K562 (cell line): Measurements from ENCODE around the gene CD93.

ENCODE experiments used
- ATF2 ChIP-seq: sonication (generic); formaldehyde crosslinking; IDR thresholded peaks from 2 replicates; pipeline ENCODE4 v1.8.1; 2022; ENCODE audit warnings: missing genetic modification reagents
- BRCA1 ChIP-seq, 2 experiments: fragments of 450-650 bp in 1 of 2; sonication (generic) in 1 of 2; formaldehyde crosslinking in 1 of 2; IDR thresholded peaks; 2 replicates each; pipeline versions ENCODE4 v1.5.0 to v1.6.1; 2017 to 2020; ENCODE audit warnings: mild to moderate bottlenecking in 1 of 2, missing genetic modification reagents in 1 of 2
- CTCF ChIP-seq, 3 experiments: IDR thresholded peaks in 2 of 3; conservative IDR thresholded peaks in 1 of 3; 2 replicates each; pipeline ENCODE4 v1.5.1; 2011 to 2012; ENCODE audit warnings: low read length in 3 of 3, mild to moderate bottlenecking in 3 of 3, control low read depth in 2 of 3, improper control_type of control experiment in 1 of 3, inconsistent platforms in 1 of 3, low read depth in 1 of 3, mixed read lengths in 1 of 3, moderate library complexity in 1 of 3; ENCODE audit not compliant: insufficient read depth in 2 of 3
- EP300 ChIP-seq: IDR thresholded peaks from 2 replicates; pipeline ENCODE4 v1.6.1; 2012; ENCODE audit warnings: low read length, improper control_type of control experiment
- FOXP1 ChIP-seq: sonication (generic); formaldehyde crosslinking; IDR thresholded peaks from 2 replicates; pipeline ENCODE4 v1.8.0; 2022; ENCODE audit warnings: mild to moderate bottlenecking, missing genetic modification reagents
- JUN ChIP-seq, 2 experiments: sonication (generic) in 1 of 2; formaldehyde crosslinking in 1 of 2; IDR thresholded peaks; 2 replicates each; pipeline versions ENCODE4 v1.6.1 to v1.8.0; 2012 to 2022; ENCODE audit warnings: borderline replicate concordance in 2 of 2, mild to moderate bottlenecking in 2 of 2, improper control_type of control experiment in 1 of 2, low read depth in 1 of 2, low read length in 1 of 2, missing genetic modification reagents in 1 of 2
- NR2C2 ChIP-seq, 2 experiments: fragments of 200-800 bp in 1 of 2; sonication (Bioruptor generic) in 1 of 2; sonication (generic) in 1 of 2; formaldehyde crosslinking in 1 of 2; IDR thresholded peaks; 2 replicates each; pipeline versions ENCODE4 v1.6.1 to v1.8.0; 2016 to 2022; ENCODE audit warnings: mild to moderate bottlenecking in 1 of 2, missing compliant biosample characterization in 1 of 2, missing genetic modification characterization in 1 of 2, missing genetic modification reagents in 1 of 2
- RFX5 ChIP-seq: IDR thresholded peaks from 2 replicates; pipeline ENCODE4 v1.6.1; 2011; ENCODE audit warnings: low read depth, mild to moderate bottlenecking, improper control_type of control experiment, low read length
- TCF15 ChIP-seq: fragments of 250-450 bp; sonication (Bioruptor Pico); IDR thresholded peaks from 2 replicates; pipeline ENCODE4 v1.8.0; 2022; ENCODE audit warnings: moderate library complexity, mild to moderate bottlenecking, inconsistent platforms
- ZFX ChIP-seq: sonication (generic); formaldehyde crosslinking; IDR thresholded peaks from 2 replicates; pipeline ENCODE4 v1.8.0; 2022; ENCODE audit warnings: mild to moderate bottlenecking, missing genetic modification reagents, moderate library complexity
- ZNF316 ChIP-seq: fragments of 450-650 bp; IDR thresholded peaks from 2 replicates; pipeline ENCODE4 v1.6.1; 2016
- TF ChIP-seq, protein P1 (sequence below): sonication (generic); formaldehyde crosslinking; IDR thresholded peaks from 2 replicates; pipeline ENCODE4 v1.8.1; 2023; ENCODE audit warnings: missing genetic modification reagents, mild to moderate bottlenecking, borderline replicate concordance

GRCh38 chr20:23032056-23032749, 53.9 kb downstream of the CD93 start:
- TF ChIP-seq FOXP1 (CRISPR knock-in tag) (no peak), ZNF316 (no peak), RFX5 (no peak), ATF2 (CRISPR knock-in tag) (no peak), EP300 (no peak), ZFX (CRISPR knock-in tag) (no peak), CTCF (IDR thresholded peaks at IDR 0.05 in 2 of 3, conservative IDR thresholded peaks at IDR 0.05 in 1 of 3; ENCODE audit: insufficient read depth in 2 of 3, low read depth in 1 of 3, low read length in 3 of 3) (no peak), TCF15 (CRISPR knock-in tag) (no peak), JUN (IDR thresholded peaks at IDR 0.05; ENCODE audit: borderline replicate concordance, low read depth, low read length) (no peak), JUN (CRISPR knock-in tag; IDR thresholded peaks at IDR 0.05; ENCODE audit: borderline replicate concordance) (no peak), BRCA1 (IDR thresholded peaks at IDR 0.05) (no peak), BRCA1 (CRISPR knock-in tag; IDR thresholded peaks at IDR 0.05) (no peak), NR2C2 (CRISPR knock-in tag; IDR thresholded peaks at IDR 0.05) (no peak), NR2C2 (tag; IDR thresholded peaks at IDR 0.05) (no peak)
- TF ChIP-seq, protein P1, sequence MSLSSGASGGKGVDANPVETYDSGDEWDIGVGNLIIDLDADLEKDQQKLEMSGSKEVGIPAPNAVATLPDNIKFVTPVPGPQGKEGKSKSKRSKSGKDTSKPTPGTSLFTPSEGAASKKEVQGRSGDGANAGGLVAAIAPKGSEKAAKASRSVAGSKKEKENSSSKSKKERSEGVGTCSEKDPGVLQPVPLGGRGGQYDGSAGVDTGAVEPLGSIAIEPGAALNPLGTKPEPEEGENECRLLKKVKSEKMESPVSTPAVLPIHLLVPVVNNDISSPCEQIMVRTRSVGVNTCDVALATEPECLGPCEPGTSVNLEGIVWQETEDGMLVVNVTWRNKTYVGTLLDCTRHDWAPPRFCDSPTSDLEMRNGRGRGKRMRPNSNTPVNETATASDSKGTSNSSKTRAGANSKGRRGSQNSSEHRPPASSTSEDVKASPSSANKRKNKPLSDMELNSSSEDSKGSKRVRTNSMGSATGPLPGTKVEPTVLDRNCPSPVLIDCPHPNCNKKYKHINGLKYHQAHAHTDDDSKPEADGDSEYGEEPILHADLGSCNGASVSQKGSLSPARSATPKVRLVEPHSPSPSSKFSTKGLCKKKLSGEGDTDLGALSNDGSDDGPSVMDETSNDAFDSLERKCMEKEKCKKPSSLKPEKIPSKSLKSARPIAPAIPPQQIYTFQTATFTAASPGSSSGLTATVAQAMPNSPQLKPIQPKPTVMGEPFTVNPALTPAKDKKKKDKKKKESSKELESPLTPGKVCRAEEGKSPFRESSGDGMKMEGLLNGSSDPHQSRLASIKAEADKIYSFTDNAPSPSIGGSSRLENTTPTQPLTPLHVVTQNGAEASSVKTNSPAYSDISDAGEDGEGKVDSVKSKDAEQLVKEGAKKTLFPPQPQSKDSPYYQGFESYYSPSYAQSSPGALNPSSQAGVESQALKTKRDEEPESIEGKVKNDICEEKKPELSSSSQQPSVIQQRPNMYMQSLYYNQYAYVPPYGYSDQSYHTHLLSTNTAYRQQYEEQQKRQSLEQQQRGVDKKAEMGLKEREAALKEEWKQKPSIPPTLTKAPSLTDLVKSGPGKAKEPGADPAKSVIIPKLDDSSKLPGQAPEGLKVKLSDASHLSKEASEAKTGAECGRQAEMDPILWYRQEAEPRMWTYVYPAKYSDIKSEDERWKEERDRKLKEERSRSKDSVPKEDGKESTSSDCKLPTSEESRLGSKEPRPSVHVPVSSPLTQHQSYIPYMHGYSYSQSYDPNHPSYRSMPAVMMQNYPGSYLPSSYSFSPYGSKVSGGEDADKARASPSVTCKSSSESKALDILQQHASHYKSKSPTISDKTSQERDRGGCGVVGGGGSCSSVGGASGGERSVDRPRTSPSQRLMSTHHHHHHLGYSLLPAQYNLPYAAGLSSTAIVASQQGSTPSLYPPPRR = no peak
